ENCODE data around the gene MMRN2.

MMRN2 gene

GRCh38 chr10:86972613-86973380, 15.4 kb upstream of the MMRN2 start:
- DNase-seq (ENCODE audit: low read depth): no peak
- TF ChIP-seq CTCF (IDR thresholded peaks at IDR 0.05; ENCODE audit: insufficient read depth, low read depth, low read length, missing control alignments): no peak
- H3K4me3 ChIP-seq (ENCODE audit: low read length): no peak overlapping the region

DNA sequence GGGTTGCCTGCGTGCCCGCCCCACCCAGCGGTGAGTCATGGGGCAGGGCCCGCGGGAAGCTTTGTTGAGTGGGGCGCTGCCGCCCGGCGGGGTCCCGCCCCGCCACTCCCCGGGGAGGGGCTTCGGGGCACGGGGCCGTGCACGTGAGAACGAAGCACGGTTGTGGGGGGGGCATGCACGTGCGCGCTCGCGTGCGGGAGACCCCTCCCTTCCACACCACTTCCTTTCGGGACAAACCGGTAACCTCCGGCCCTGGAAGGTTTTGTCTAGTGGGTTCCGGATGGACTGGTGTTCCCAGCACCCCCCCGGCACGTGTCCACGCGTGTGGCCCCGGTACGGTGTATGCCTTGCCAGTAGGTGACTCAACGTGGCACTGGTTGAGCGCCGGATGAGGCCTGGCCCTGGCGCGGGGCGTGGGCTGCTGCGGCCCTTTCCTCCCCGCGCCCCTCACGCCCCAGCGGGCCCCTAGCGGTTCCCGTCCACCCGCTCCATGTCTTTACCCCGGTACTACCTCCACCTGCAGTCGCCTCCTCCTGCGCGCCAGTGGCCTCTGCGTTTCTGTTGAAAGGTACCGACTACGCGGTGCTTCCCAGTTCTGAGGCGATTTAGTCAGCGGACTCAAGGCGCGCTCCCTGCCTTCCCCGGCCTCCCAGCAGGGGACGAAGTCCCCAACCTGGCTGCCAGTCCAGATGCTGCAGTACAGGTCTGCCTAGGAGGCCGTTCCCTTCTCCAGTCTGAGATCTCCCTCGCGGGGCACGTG, 14.0 kb upstream of the MMRN2 start:
- peak; percentile 29 for TF ChIP-seq CTCF (IDR thresholded peaks at IDR 0.05; ENCODE audit: insufficient read depth, low read depth, low read length, missing control alignments)
- peak; percentile 87 for DNase-seq (ENCODE audit: low read depth)
- H3K4me3 ChIP-seq (ENCODE audit: low read length): peak overlapping the region; percentile 56

DNA sequence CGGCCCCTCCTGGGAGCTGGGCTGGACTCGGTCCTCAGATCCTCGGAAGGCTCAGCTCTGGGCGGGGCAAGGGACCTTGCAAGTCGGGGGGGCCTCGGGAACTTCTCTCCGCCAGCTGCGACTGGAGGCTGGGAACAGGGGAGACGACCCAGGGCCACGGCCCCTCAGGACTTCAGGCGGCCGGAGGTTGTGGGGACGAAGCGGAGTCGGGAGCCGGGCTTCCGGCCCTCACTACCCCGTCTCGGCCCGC, 13.5 kb upstream of the MMRN2 start:
- no peak for DNase-seq (ENCODE audit: low read depth)
- TF ChIP-seq CTCF (IDR thresholded peaks at IDR 0.05; ENCODE audit: insufficient read depth, low read depth, low read length, missing control alignments): no peak
- H3K4me3 ChIP-seq (ENCODE audit: low read length): peak overlapping the region; percentile 56

DNA sequence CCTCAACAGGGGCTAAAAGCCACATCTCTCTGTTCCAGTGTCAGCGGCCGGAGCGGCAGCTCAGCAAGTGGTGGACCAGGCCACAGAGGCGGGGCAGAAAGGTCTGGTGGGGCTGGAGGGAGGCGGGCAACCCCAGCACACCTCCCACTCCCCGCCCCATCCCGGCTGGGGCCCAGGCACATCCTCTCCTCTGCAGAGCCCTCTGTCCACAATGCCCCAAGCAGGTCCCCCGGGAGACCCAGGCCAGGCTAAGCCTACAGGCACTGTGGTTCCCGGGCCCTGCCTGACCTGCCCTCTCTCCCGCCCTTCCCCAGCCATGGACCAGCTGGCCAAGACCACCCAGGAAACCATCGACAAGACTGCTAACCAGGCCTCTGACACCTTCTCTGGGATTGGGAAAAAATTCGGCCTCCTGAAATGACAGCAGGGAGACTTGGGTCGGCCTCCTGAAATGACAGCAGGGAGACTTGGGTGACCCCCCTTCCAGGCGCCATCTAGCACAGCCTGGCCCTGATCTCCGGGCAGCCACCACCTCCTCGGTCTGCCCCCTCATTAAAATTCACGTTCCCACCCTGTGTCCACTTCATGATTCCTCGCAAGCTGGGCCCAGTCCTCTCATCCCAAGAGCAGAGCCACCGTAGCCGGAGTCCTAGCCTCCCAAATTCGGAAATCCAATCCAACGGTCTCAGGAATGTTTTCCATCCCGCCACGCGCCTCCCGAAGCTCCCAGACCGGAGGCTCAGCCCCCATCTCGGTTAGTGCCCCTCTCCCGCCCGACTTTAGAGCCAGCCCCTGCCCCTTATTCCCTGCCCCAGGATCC, 13.0 kb upstream of the MMRN2 start:
- DNase-seq (ENCODE audit: low read depth): no peak
- TF ChIP-seq CTCF (IDR thresholded peaks at IDR 0.05; ENCODE audit: insufficient read depth, low read depth, low read length, missing control alignments): no peak
- peak overlapping the region; percentile 56 for H3K4me3 ChIP-seq (ENCODE audit: low read length)

DNA sequence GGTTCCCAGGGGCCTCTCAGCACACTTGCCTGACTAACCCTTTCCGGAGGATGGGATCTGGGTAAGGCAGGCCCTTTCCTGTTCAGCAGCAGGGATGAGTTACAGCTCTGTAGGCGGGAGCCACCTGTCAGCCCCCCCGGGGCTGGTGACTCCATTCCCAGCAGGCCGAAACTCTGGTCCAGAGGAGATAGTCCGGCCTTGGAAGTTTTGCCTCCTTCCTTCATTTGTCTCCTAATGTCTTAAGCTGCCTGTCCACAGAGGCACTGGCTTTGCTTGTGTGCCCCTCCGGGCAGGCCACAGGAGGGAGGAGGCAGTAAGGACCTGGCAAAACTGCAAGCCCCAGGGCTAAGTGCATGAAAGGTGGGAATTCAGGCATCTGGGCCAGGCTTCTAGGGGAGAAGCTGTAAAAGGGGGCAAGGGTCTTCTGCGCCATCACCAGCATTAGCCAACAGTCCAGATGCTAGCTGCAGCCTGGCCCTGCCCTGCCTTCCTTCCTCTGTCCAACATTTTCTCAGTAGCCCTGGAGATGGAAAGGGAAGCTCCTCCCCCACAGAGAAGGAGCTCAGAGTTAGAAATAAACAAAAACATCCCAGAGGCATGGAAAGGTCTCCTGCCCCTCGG, 12.1 kb upstream of the MMRN2 start:
- peak overlapping the region; percentile 56 for H3K4me3 ChIP-seq (ENCODE audit: low read length)
- peak; percentile 96 for DNase-seq (ENCODE audit: low read depth)
- no peak for TF ChIP-seq CTCF (IDR thresholded peaks at IDR 0.05; ENCODE audit: insufficient read depth, low read depth, low read length, missing control alignments)

DNA sequence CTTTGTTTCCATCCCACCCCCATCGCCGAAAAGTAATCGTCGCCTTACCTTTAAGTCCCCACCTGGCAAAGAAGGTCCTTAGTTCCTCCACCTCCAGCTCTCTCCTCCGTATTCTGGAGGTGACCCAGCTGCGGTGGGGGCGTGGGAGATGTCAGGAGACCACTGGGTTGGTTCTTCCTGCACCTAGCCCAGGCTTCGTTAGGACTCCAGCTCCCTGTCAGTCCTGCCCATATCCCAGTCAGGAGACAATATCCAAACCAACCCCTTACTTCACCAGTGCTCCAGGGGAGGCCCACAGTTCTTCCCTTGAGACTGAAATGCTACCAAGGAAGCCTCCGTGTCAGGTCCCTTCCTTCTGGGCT, 11.6 kb upstream of the MMRN2 start:
- peak overlapping the region; percentile 56 for H3K4me3 ChIP-seq (ENCODE audit: low read length)
- DNase-seq (ENCODE audit: low read depth): no peak
- TF ChIP-seq CTCF (IDR thresholded peaks at IDR 0.05; ENCODE audit: insufficient read depth, low read depth, low read length, missing control alignments): no peak
